Stimulated activated CD8-positive, alpha-beta memory T cell treated with anti-CD3 and anti-CD28 coated beads, Interleukin-12 subunit alpha, Interleukin-12 subunit beta, amount 100 ng/mL, for 24 hours (primary cell): ENCODE measurements around the gene GATA6.

ENCODE experiments used
- DNase-seq: peaks from one replicate; pipeline ENCODE4 v3.0.0-alpha.2; 2020; ENCODE audit errors: extremely low read depth

The GATA6 gene

GRCh38 chr18:22241921-22242361, 72.6 kb downstream of the GATA6 start:
- DNase-seq = no peak

GRCh38 chr18:22243513-22243912, 74.1 kb downstream of the GATA6 start:
- DNase-seq = no peak

- DNase-seq = no peak
These were observed 80.6 kb downstream of the GATA6 start for GRCh38 chr18:22250026-22250425.

- DNase-seq = no peak
These were observed 81.2 kb downstream of the GATA6 start for GRCh38 chr18:22250591-22250996.
